Mesothelial cell of epicardium (in vitro differentiated cells): ENCODE results near the gene KCND1. TPM values are rescaled to one million over a fixed set of nuclear protein-coding genes. Genes with fewer than 3 reads are reported as not detected.

Experiments used
- DNase-seq, 2 experiments: peaks; one replicate each; pipeline ENCODE4 v3.0.0; 2021; ENCODE audit warnings: low spot score in 2 of 2; ENCODE audit not compliant: unreplicated experiment in 2 of 2
- H3K27ac Mint-ChIP-seq: 2 replicates; pipeline ENCODE4 v1.8.0; 2021; ENCODE audit warnings: mixed read lengths
- H3K27me3 Mint-ChIP-seq: 2 replicates; pipeline ENCODE4 v1.8.0; 2021; ENCODE audit warnings: low read depth, mixed read lengths
- H3K36me3 Mint-ChIP-seq: 2 replicates; pipeline ENCODE4 v1.8.0; 2021; ENCODE audit warnings: mixed read lengths
- H3K4me1 Mint-ChIP-seq: 2 replicates; pipeline ENCODE4 v1.8.0; 2021; ENCODE audit warnings: mixed read lengths
- H3K4me3 Mint-ChIP-seq: 2 replicates; pipeline ENCODE4 v1.8.0; 2021; ENCODE audit warnings: mild to moderate bottlenecking, moderate library complexity, mixed read lengths
- H3K9me3 Mint-ChIP-seq: 2 replicates; pipeline ENCODE4 v1.8.0; 2021; ENCODE audit warnings: mixed read lengths
- total RNA-seq: library from RNA; stranded (reverse); gene quantifications from 3 replicates; pipeline ENCODE4 v1.2.1, GENCODE V29; 2021
- TF ChIP-seq, protein P1 (sequence below): fragments of 200-600 bp; sonication (generic); IDR thresholded peaks from one replicate; pipeline ENCODE4 v1.5.0; 2021; ENCODE audit warnings: antibody characterized with exemption; ENCODE audit not compliant: unreplicated experiment

KCND1 gene
- total RNA-seq, 1 donor from 2014 or later: 6.1 TPM

DNA sequence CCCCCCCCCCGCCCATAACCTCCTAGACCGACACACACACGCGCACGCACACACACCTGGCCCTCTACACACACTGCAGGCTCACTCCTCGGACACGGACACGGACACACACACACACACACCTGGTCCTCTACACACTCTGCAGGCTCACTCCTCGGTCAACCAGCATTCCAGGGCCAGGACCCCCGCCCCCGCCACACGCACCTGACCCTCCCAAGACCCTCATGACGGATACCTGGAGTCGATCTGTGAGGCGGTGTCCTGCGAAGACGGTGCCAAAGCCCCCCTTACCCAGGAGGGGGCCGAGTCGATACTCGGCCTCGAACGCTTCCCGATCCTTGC, 53.4 kb downstream of the KCND1 start:
- Mint-ChIP-seq H3K9me3 (no peaks in the 10 kb centered on the region), H3K27ac (peak overlapping the region; percentile 82)

DNA sequence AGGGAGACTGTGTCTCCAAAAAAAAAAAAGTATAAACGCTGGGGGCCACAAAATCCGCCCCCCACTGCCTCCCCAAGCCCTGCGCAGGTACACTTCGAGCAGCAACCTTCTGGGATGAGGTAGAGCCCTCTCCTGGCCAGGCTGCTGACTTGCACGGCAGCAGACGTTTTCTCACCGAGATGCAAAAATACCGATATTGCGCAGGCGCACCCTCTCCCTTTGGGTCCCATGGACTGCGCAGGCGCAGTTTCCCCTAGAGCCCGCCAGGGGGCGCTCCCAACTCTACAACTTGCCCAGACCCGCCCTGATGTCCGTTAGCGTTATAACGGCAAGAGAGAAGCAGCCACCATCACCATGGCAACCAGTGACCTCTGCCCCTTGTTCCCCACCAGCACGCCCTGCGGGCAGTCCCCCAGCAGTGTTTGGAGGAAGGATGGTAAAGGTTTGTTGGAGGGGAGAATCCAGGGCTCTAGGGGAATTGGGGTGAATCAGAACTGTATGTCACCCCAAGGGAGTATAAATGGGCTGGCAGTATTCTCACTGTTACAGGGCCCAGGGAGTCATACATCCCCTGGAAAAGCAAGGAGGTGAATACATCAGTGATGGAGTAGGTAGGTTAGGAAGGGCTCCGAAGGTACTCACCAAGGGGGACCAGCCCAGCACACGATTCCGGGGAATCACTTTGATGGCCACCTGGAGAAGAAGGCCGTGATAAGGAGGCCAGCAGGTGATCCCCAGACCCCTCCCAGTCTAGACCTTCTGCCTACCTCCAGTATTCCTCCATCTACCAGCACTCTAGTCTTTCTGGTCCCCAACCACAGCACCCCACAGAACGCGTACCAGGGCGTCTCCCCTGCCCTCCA, 54.3 kb downstream of the KCND1 start:
- H3K27me3 Mint-ChIP-seq: no peaks in the 10 kb centered on the region
- DNase-seq: peak; percentile 72 to 93
- peaks cover 24% of the 10 kb centered on the region for H3K4me1 Mint-ChIP-seq
- no peaks in the 10 kb centered on the region for H3K9me3 Mint-ChIP-seq
- TF ChIP-seq, protein P1, sequence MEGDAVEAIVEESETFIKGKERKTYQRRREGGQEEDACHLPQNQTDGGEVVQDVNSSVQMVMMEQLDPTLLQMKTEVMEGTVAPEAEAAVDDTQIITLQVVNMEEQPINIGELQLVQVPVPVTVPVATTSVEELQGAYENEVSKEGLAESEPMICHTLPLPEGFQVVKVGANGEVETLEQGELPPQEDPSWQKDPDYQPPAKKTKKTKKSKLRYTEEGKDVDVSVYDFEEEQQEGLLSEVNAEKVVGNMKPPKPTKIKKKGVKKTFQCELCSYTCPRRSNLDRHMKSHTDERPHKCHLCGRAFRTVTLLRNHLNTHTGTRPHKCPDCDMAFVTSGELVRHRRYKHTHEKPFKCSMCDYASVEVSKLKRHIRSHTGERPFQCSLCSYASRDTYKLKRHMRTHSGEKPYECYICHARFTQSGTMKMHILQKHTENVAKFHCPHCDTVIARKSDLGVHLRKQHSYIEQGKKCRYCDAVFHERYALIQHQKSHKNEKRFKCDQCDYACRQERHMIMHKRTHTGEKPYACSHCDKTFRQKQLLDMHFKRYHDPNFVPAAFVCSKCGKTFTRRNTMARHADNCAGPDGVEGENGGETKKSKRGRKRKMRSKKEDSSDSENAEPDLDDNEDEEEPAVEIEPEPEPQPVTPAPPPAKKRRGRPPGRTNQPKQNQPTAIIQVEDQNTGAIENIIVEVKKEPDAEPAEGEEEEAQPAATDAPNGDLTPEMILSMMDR: peak; percentile 91
- H3K4me3 Mint-ChIP-seq: peak overlapping the region; percentile 73
- H3K36me3 Mint-ChIP-seq: peaks cover 4% of the 10 kb centered on the region
- peak overlapping the region; percentile 88 for H3K27ac Mint-ChIP-seq

More for the DNA sequence above, 53.4 kb downstream of the KCND1 start:
- Mint-ChIP-seq H3K36me3 (peaks cover 4% of the 10 kb centered on the region), H3K4me3 (peak overlapping the region; percentile 73), H3K27me3 (no peaks in the 10 kb centered on the region), H3K4me1 (peaks cover 22% of the 10 kb centered on the region)
- no peak for DNase-seq
- TF ChIP-seq, protein P1: no peak

DNA sequence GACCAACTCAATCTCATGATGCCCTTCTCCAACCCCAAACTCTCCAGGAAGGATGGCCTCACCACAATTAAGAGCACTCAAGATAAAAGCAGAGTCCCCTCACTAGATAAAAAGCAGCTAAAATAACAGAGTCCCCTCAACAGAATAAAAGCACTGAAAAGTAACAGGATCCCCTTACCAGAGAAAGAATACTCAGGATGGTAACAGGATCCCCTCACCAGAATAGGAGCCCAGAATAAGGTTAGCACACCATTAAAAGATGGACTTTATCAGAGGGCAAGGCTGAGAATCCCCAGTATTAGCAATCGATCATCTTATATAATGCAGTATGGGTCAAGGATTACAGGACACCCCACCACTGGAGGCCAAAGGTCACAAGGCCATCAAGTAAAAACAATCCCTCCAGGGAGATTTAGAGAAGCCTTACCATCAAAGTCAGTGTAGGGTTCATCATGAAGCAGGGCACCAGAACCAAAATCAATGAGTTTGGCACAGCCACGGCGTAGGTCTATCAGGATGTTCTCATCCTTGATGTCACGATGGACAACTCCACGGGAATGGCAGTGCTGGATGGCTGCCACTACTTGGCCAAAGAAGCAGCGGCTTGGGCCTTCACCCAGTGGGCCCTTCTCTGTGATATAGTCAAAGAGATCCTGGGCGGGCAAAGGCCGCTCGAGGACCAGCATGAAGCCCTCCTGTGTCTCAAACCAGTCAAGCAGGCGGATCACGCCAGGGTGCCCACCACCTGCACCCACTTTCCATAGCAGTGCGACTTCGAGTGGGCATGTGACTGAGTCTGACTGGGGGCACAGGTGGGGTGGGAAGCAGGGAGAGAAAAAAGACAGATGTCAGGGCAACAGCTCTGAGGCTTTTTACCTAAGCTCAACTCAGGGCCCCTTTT, 56.8 kb downstream of the KCND1 start:
- no peaks in the 10 kb centered on the region for H3K27me3 Mint-ChIP-seq
- no peaks in the 10 kb centered on the region for H3K9me3 Mint-ChIP-seq
- no peak overlapping the region for H3K27ac Mint-ChIP-seq
- peaks cover 4% of the 10 kb centered on the region for H3K36me3 Mint-ChIP-seq
- TF ChIP-seq, protein P1: no peak
- H3K4me1 Mint-ChIP-seq: peaks cover 35% of the 10 kb centered on the region
- no peak for DNase-seq
- H3K4me3 Mint-ChIP-seq: no peak overlapping the region

DNA sequence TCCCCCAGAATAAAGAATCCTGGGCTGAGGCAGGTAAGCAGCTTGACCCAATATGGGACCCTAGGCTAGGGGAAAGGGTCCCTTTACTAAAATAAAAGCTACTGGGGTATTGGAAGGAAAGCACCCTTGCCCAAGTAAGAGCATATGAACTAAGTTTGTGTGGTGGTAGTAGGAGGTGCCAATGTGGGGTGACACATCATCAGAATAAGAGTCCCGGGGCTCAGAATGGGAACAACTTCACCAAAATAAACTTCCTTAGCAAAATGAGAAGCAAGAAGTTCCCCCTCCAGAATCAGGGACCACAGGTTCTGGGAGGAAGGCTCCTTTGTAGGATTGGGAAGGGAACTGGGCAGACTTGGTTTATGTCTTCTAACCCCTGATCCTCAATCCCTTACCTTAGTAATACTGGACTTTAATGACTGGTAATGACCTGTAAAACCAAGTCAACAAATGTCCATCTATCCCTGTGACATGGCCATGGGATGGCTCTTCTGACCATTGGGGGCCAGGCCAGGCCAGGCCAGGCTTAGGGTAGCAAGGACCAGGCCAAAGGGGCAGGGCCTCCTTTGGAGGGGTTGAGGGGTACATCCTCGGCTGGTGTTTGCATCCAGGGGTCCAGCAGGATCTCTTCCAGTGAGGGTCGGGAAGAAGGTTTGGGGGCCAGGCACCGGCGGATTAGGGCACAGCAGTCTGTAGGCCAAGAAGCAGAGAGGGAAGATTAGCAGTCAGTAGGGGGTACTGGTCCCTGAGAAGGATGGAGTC, 57.9 kb downstream of the KCND1 start:
- no peaks in the 10 kb centered on the region for H3K9me3 Mint-ChIP-seq
- peaks cover 30% of the 10 kb centered on the region for H3K4me1 Mint-ChIP-seq
- no peaks in the 10 kb centered on the region for H3K27me3 Mint-ChIP-seq
- TF ChIP-seq, protein P1: no peak
- no peak overlapping the region for H3K4me3 Mint-ChIP-seq
- no peak overlapping the region for H3K27ac Mint-ChIP-seq
- H3K36me3 Mint-ChIP-seq: peaks cover 4% of the 10 kb centered on the region
- no peak for DNase-seq
